Uterus (tissue), 2 donors: Measurements from ENCODE around the gene CFAP251.

Experiments
- POLR2A ChIP-seq, 2 donors: fragments of 450-650 bp; IDR thresholded peaks; one replicate each; pipeline ENCODE4 v1.6.1; 2016; ENCODE audit warnings: antibody characterized with exemption in 2 of 2, mild to moderate bottlenecking in 1 of 2, moderate library complexity in 1 of 2
- TF ChIP-seq, protein P1 (sequence below), 4 experiments: fragments of 200-600 bp in 2 of 4; fragments of 450-650 bp in 2 of 4; sonication (generic) in 2 of 4; IDR thresholded peaks; one replicate each; pipeline ENCODE4 v1.5.1; 2016 to 2019; ENCODE audit warnings: antibody characterized with exemption in 4 of 4, mild to moderate bottlenecking in 2 of 4, moderate library complexity in 1 of 4

DNA sequence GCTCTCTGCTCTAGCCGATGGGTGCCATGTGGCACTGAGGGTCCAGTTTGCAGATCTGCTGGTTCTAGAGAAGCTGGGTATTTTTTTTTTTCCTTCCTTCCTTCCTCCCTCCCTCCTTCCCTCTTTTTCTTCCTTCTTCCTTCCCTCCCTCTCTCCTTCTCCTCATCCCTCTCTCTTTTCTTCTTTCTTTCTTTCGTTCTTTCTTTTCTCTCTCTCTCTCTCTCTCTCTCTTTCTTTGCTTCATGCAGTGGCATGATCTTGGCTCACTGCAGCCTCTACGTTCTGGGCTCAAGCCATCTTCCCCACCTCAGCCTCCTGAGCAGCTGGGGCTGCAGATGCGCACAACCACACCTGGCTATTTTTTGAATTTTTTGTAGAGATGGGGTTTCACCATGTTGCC is 100.5 kb downstream of the CFAP251 start:
- TF ChIP-seq, protein P1, sequence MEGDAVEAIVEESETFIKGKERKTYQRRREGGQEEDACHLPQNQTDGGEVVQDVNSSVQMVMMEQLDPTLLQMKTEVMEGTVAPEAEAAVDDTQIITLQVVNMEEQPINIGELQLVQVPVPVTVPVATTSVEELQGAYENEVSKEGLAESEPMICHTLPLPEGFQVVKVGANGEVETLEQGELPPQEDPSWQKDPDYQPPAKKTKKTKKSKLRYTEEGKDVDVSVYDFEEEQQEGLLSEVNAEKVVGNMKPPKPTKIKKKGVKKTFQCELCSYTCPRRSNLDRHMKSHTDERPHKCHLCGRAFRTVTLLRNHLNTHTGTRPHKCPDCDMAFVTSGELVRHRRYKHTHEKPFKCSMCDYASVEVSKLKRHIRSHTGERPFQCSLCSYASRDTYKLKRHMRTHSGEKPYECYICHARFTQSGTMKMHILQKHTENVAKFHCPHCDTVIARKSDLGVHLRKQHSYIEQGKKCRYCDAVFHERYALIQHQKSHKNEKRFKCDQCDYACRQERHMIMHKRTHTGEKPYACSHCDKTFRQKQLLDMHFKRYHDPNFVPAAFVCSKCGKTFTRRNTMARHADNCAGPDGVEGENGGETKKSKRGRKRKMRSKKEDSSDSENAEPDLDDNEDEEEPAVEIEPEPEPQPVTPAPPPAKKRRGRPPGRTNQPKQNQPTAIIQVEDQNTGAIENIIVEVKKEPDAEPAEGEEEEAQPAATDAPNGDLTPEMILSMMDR (IDR thresholded peaks at IDR 0.05) = no peak
- no peak for TF ChIP-seq POLR2A (IDR thresholded peaks at IDR 0.05)
